ENCODE measurements around the gene TP63. TPM values are rescaled to one million over a fixed set of nuclear protein-coding genes. Genes with fewer than 3 reads are reported as not detected.

Gene TP63
- polyA plus RNA-seq, 3 donors = not detected

- Mint-ChIP-seq H3K4me1 (no peaks in the 10 kb centered on the region), H3K36me3 (no peaks in the 10 kb centered on the region), H3K9me3 (peaks cover 0 to 4% (median 2%) of the 10 kb centered on the region in 7 donors), H3K27ac (no peak overlapping the region), H3K4me3 (no peak overlapping the region), H3K27me3 (ENCODE audit: low read depth in 3 of 3) (peaks cover 0 to 1% (median 0%) of the 10 kb centered on the region in 3 donors)
- no peak overlapping the region for H3K27ac ChIP-seq (ENCODE audit: low read depth in 1 of 2, low read length in 2 of 2)
- no peaks in the 10 kb centered on the region for H4K20me1 ChIP-seq (ENCODE audit: insufficient read depth, low read length)
- no peak for DNase-seq
- H3K36me3 ChIP-seq (replicated peaks in 1 of 2; ENCODE audit: control insufficient read depth in 1 of 2, insufficient read depth in 2 of 2, low read length in 2 of 2) = no peaks in the 10 kb centered on the region
- peaks cover 0 to 4% of the 10 kb centered on the region in 2 donors for H3K9me3 ChIP-seq (replicated peaks in 1 of 2; ENCODE audit: control insufficient read depth in 1 of 2, insufficient read depth in 1 of 2, low read length in 2 of 2)
- no peak overlapping the region for H3K4me2 ChIP-seq (replicated peaks; ENCODE audit: extremely low read depth, low read length, poor library complexity, severe bottlenecking)
- H3K79me2 ChIP-seq (ENCODE audit: insufficient read depth, low read length) = no peaks in the 10 kb centered on the region
- no peaks in the 10 kb centered on the region for H3K4me1 ChIP-seq (ENCODE audit: control insufficient read depth in 1 of 2, insufficient read depth in 2 of 2, low read length in 2 of 2)
- no peak for TF ChIP-seq CTCF (IDR thresholded peaks at IDR 0.05)
- no peak overlapping the region for H3K4me3 ChIP-seq (replicated peaks in 1 of 3; ENCODE audit: low read depth in 2 of 3, low read length in 3 of 3)
- no peak overlapping the region for H3K9ac ChIP-seq (ENCODE audit: insufficient read depth, low read length, poor library complexity, severe bottlenecking)
- no peak overlapping the region for H2AFZ ChIP-seq (ENCODE audit: insufficient read depth, low read depth, low read length, poor library complexity, severe bottlenecking)
- no CpG with 5 or more reads among the region's 7 CpGs for WGBS (ENCODE audit: insufficient coverage)
- intact Hi-C loops (cut with micrococcal nuclease) = no loop called here
- H3K27me3 ChIP-seq (ENCODE audit: control insufficient read depth in 2 of 2, insufficient read depth in 2 of 2, low read length in 2 of 2) = no peaks in the 10 kb centered on the region
These were observed 306.3 kb downstream of the TP63 start for GRCh38 chr3:189937302-189938127.

- no peak overlapping the region for H2AFZ ChIP-seq (ENCODE audit: insufficient read depth, low read depth, low read length, poor library complexity, severe bottlenecking)
- 100% methylated on average over 2 of the region's 5 CpGs for WGBS (ENCODE audit: insufficient coverage)
- peaks cover 0 to 4% (median 0%) of the 10 kb centered on the region in 3 donors for H3K27me3 Mint-ChIP-seq (ENCODE audit: low read depth in 3 of 3)
- H3K4me1 Mint-ChIP-seq = no peaks in the 10 kb centered on the region
- intact Hi-C loops (cut with micrococcal nuclease) = no loop called here
- H3K4me3 Mint-ChIP-seq = no peak overlapping the region
- H3K4me1 ChIP-seq (ENCODE audit: control insufficient read depth in 1 of 2, insufficient read depth in 2 of 2, low read length in 2 of 2) = no peaks in the 10 kb centered on the region
- no peak overlapping the region for H3K27ac Mint-ChIP-seq
- H3K4me2 ChIP-seq (replicated peaks; ENCODE audit: extremely low read depth, low read length, poor library complexity, severe bottlenecking) = no peak overlapping the region
- no peaks in the 10 kb centered on the region for H4K20me1 ChIP-seq (ENCODE audit: insufficient read depth, low read length)
- no peak for TF ChIP-seq CTCF (IDR thresholded peaks at IDR 0.05)
- H3K9me3 ChIP-seq (replicated peaks in 1 of 2; ENCODE audit: control insufficient read depth in 1 of 2, insufficient read depth in 1 of 2, low read length in 2 of 2) = no peaks in the 10 kb centered on the region
- H3K9me3 Mint-ChIP-seq = peaks cover 0 to 3% (median 0%) of the 10 kb centered on the region in 7 donors
- no peaks in the 10 kb centered on the region for H3K36me3 ChIP-seq (replicated peaks in 1 of 2; ENCODE audit: control insufficient read depth in 1 of 2, insufficient read depth in 2 of 2, low read length in 2 of 2)
- no peaks in the 10 kb centered on the region for H3K27me3 ChIP-seq (ENCODE audit: control insufficient read depth in 2 of 2, insufficient read depth in 2 of 2, low read length in 2 of 2)
- H3K27ac ChIP-seq (ENCODE audit: low read depth in 1 of 2, low read length in 2 of 2) = no peak overlapping the region
- DNase-seq = no peak
- no peak overlapping the region for H3K9ac ChIP-seq (ENCODE audit: insufficient read depth, low read length, poor library complexity, severe bottlenecking)
- H3K36me3 Mint-ChIP-seq = no peaks in the 10 kb centered on the region
- no peaks in the 10 kb centered on the region for H3K79me2 ChIP-seq (ENCODE audit: insufficient read depth, low read length)
- H3K4me3 ChIP-seq (replicated peaks in 1 of 3; ENCODE audit: low read depth in 2 of 3, low read length in 3 of 3) = no peak overlapping the region
These were observed 309.9 kb downstream of the TP63 start for GRCh38 chr3:189941125-189941524.

All from CD14-positive monocyte (primary cell).